NCI-H146 (cell line): ENCODE measurements around the gene CA6.
"Not testable (repeated sequence)": the region's sequence is repeated elsewhere in the genome, so short reads cannot be mapped to it uniquely, and the experiment has no call there.

ENCODE experiments used
- DNase-seq: peaks from one replicate; lab custom pipeline; 2025; lab: John Stamatoyannopoulos, UW

The CA6 gene

DNA sequence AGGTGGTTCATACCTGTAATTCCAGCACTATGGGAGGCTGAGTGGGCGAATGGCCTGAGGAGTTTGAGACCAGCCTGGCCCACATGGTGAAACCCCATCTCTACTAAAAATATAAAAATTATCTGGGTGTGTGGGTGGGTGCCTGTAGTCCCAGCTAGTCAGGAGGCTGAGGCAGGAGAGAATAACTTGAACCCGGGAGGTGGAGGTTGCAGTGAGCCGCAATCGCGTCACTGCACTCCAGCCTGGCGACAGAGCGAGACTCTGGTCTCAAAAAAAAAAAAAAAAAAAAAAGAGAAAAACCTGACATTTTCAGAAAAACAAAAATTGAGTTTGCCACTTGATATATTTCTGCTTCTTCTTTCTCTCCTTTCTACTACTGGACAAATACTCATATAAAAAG lies 24.3 kb downstream of the CA6 start:
- no peak for DNase-seq

DNA sequence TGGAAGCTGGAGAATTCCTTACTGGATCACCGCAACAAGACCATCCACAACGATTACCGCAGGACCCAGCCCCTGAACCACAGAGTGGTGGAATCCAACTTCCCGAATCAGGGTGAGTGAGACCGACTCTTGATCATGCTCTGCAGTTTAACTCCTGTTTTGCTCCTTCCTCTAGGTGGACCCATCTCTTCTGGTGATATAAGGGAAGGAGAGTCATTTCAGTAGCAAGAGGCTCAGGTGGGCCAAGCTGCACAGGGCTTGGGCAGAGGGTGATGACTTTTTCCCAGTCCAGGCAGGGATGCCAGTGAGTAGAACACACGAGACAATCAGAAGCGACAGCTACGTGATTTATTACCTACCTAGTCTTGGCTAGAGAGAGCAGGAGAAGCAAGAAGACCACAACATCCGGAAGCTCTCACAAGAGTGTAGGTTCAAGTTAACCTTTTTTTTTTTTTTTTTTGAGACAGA lies 25.2 kb downstream of the CA6 start:
- no peak for DNase-seq

DNA sequence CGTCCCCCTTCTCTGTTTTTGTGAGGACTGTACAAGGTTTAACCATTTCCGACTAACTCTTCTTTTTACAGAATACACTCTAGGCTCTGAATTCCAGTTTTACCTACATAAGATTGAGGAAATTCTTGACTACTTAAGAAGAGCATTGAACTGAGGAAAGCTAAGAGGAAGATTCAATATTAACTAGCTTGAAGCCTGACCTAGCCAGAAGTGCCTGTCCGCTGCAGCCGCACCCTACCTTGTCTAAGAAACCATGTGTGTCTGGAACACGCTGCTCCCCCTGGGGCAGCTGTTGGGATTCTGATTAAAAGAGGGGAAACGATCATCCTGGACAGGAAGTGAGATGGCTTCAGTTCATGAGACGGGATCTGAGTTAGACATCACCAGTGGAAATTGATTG lies 28.9 kb downstream of the CA6 start:
- no peak for DNase-seq

DNA sequence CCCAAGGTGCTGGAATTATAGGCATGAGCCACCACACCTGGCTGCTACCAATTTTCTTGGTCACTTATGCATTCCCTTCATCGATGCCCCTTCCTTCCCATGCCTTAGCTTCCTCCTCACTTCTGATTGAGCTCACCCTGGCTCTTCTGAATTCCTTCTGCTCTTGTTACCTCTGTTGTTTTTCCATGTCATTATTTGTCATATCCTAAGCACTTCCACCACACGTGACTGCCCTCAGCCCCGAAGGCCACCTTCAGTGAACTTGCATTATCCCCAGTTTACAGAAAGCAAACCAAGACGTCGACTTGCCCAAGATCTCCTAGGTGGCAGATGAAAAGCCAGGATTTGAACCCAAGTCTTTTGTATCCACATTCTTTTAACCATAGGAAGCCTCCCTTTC lies 30.7 kb downstream of the CA6 start:
- DNase-seq: no peak

DNA sequence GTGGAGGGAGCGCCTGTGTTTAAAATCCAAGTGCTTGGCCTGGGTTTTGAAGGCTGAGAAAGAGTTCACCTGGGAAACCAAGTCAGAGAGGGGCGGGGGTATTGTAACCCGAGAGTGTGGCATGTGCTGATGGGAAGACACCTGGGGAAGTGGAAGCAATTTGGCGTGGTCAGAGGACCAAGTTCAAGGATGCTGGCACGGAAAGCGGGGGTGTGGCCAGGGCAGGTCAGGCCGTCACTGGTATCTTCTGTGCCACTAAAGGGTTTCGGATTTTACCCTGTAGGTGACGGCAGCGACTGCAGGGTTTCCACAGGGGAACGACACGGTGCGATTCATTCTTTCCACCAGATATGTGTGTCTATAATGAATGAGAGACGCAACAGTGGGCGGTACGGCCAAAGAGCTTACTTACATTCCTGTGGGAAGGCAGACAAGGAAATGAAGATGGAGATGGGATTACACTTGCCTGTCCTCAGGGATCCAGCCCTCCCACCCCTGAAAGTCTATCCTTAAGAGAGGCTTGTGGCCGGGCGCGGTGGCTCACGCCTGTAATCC lies 31.3 kb downstream of the CA6 start:
- no peak for DNase-seq

DNA sequence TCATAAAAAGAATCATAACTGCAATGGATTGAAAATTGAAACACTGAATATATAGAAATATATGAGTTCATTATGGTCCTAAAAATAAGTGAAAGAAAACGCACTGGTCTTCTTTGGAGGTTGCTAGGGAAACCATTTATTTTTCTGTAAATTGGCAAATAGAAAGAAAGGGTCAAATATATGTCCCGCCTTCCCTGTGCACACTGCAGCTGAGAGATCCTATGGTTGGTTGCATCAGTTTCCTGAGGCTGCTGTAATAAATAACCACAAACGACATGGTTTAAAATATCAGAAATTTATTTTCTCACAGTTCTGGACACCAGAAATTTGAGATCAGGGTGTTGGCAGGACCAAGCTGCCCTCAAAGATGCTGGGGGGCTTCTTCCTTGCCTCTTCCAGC lies 35.0 kb downstream of the CA6 start:
- DNase-seq: no peak

DNA sequence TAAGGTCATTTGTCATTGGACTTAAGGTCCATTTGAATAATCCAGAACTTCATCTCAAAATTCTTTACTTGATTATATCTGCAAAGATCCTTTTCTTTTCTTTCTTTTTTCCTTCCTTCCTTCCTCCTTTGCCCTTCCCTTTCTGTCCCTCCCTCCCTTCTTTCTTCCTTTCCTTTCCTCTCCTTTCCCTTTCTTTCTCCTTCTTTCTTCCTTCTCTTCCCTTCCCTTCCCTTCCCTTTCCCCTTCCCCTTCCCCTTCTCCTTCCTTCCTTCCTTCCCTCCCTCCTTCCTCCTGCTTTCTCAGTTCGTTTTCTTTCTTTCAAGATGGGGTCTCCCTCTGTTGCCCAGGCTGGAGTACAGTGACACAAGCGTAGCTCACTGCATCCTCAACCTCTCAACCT lies 35.5 kb downstream of the CA6 start:
- no peak for DNase-seq

DNA sequence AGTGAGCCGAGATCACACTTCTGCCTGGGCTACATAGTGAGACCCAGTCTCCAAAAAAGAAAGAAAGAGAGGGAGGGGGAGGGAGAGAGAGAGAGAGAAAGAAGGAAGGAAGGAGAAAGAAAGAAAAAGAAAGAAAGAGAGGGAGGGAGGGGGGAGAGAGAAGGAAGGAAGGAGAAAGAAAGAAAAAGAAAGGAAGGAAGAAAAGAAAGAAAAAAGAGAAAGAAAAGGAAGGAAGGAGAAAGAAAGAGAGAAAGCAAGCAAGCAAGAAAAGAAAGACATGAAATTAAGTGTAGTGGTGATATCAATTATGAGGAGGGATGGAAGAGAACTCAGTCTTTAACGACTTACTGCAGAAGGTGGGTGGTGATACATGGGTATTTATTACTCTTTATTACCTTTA lies 38.5 kb downstream of the CA6 start:
- no peak for DNase-seq

DNA sequence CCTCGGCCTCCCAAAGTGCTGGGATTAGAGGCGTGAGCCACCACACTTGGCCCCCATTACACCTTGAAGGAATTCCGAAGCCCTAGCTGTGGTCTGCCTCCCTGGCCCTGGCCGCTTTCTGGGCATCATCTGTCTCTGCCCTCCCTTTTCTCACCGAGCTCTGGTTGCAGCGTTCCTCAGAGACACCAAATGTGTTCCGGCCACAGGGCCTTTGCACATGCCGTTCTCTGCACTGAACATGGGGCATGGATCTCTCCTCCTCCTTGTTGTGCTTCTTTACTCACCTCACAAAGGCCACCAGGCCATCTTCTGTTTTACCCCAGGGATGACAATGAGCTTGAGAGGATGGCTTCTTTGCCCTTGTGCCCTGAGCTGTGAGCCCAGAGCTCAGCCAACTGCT lies 39.3 kb downstream of the CA6 start:
- no peak for DNase-seq

DNA sequence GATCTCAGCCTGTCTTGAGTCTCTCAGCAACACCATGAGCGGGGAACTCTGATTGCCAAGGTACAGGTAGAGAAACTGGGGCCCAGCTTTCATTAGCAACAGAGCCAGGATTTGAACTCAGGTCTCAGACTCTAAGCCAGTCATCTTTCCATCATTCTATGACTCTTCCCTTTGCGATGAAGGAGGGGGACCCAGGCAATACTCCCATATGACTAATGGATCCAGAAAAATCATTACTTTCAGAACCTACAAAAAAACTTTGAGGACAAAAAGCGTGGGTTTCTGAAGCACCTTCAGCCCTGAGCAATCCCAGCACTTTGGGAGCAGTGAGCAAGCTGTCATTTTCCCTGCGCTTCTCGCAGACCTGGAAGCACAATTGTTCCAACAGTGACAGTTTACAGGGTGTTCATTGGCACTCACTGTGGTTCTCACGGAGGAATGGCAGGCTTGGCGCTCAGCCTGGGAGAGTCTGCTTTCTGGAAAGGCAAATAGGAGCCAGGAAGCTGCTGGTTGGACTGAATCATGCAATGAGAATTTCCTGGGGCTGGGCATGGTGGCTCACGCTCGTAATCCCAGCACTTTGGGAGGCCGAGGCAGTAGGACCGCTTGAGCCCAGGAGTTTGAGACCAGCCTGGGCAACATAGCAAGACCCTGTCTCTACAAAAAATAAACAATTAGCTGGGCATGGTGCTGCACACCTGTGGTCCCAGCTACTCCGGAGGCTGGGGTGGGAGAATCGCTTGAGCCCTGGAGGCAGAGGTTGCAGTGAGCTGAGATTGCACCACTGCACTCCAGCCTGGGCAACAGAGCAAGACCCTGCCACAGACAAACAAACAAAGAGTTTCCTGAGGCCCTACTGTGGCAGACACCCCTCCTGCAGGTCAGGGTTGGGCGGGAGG lies 40.5 kb downstream of the CA6 start:
- no peak for DNase-seq

DNA sequence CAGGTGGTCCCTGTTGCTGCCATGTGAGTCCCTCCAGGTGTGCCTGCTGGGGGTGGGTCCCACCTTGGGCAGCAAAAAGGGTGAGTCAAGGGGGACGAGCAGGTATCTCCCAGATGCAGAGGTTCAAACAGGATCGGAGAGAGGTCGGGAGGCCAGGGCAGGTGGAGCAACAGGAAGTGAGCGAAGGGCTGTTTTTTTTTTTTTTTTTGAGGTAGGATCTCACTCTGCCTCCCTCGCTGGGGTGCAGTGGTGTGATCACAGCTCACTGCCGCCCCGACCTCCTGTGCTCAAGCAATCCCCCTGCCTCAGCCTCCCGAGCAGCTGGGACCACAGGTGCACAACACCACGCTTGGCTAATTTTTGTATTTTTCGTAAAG lies 41.1 kb downstream of the CA6 start:
- DNase-seq: no peak

DNA sequence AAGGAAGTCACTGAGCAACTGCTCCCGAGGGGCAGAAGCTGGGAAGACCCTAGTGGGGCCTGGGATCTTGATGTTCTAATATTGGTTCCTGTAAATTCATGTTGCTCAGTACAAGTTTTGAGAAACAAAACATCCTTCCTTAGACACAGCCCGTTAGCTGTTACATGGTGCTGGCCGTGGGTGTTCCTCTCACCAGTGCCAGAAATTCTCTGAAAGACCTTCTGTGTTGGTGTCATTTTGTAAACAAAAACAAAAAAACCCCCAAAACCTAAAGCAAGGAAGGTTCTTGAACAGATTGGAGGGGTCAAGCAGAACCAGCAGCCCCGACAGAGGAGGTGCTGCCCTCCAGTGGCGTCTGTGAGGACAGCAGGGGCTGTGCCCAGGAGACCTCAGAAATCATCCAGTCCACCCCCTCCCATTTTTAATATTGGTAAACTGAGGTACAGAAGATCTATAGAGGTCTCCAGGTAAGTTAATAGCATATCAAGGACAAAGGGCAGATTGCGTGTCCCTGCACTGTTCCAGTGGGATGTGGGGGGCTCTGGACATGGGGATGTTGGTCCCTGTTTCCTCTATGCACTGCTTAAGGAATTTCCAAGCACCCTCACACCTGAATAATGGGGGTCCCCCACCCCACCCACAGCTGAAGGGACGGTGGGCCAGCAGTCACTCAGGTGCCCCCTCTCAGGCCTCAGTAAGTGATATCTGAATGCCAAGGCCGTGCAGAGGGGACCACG lies 42.4 kb downstream of the CA6 start:
- DNase-seq: no peak

DNA sequence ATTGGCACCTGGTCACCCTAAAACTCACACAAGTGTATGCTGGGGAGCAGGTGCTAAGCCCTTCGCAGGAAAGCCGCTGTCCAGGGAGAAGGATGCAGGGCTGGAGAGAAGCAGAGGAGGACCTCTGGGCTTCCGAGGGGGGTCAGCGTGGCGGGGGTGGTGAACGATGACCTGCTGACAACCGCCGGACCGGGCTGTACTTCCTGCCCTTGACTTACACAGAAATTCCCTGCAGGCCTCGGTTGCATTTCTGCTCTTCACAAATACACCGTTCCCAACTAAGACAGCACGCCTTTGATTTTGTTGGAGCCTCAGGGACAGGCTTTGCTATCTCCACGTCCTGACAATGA lies 42.9 kb downstream of the CA6 start:
- no peak for DNase-seq

DNA sequence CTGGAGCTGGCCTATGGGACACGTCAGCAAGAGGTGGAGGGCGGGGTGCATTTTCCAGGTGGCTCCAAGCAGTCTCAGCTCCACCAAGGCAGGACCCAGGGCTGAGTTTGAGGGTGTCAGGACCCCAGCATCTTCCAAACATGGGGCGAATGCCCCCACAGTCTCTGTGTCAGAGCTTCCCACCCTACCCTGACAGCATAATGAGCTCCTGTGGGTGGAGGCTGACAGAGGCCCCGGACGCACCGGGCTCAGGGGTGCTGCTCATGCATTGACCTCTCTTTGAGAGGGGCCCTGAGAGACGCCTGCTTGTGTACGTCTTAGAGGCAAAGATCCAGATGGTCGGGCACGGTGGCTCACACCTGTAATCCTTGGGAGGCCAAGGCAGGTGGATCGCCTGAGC lies 43.4 kb downstream of the CA6 start:
- DNase-seq: no peak

DNA sequence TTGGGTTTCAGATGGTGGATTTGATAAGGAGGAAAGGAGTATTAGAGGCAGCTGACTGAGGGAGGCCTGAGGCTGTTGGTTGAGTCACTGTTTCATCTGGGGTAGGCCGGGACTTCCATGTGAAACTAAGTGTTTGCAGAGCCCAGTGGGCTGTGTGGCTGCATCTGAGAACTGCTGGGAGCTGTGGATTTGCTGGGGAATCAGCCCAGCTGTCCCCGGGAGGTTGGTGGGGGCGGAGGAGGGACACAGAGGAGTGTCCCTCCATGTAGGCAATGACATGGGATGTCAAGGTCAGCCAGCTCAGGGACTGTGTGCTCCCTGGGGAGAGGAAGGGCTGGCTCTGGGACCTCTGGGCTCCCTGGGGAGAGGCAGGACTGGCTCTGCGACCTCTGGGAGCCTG lies 44.2 kb downstream of the CA6 start:
- DNase-seq: no peak

DNA sequence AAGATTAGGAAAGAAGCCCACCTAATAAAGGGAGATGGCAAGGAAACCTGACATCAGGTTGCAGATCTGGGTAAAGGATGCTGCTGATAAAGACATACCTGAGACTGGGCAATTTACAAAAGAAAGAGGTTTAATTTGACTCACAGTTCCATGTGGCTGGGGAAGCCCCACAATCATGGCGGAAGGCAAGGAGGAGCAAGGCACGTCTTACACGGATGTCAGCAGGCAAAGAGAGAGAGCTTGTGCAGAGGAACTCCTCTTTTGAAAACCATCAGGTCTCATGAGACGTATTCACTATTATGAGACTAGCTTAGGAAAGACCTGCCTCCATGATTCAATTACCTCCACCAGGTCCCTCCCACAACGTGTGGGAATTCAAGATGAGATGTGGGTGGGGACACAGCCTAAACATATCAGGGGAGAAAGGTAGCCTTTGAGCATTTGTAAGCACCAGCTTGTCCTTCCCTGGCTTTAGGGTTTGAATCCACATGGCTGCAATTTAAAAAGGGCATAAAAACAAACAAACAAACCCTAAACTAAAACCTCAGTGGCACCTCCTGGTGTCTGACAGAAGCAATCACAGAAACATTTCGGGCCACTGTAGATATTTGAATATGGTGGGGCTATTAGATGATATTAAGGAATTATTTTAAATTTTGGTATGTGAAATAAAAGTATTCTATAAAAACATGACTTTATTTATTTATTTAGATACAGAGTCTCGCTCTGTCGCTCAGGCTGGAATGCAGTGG lies 47.4 kb downstream of the CA6 start:
- DNase-seq: no peak

DNA sequence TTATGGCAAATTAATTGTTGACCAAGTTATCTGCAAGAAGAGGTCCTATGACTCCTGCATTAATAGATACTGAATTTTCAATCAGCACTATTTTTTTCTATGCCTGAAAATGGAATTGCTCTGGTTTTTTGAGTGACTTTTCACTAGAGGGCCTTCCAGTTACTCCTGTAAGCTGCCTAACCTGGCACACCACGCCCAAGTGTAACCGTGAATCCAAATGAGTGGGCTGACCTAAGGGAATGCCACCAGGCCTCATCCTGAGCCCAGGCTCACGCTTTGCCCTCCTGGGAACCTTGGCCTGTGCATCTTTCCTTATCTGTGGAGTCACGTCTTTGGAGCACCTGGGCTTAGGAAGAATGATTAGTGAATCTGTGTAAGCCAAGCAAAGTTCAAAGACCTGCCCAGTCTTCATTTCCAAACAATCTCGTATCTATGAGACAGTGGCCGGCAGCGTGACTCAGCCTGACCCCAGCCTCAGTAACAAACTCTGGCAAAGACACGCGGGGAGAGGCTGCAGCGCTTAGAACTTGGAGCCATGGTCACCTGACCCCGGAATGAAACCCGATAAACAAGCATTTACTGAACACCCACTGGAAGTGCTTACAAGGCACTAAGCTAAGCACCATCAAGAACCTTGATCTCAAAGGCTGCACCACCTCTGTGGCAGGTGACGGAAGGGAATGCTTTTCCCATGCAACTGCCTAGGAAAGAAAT lies 48.5 kb downstream of the CA6 start:
- not testable (repeated sequence) for DNase-seq

DNA sequence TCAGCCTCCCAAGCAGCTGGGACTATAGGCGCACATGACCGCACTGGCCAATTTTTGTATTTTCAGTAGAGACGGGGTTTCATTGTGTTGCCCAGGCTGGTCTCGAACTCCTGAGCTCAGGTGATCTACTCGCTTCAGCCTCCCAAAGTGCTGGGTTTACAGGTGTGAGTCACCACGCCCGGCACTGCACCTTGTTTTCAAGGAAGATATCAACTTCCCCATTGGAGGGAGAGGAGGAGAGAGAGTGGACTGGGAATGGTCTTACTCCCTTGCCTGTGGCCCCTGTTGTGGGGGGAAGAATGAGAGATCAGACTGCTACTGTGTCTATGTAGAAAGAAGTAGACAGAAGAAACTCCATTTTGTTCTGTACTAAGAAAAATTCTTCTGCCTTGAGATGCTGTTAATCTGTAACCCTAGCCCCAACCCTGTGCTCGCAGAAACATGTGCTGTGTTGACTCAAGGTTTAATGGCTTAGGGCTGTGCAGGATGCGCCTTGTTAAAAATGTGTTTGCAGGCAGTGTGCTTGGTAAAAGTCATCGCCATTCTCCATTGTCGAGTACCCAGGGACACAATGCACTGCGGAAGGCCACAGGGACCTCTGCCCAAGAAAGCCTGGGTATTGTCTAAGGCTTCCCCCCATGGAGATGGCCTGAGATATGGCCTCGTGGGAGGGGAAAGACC lies 56.0 kb downstream of the CA6 start:
- not testable (repeated sequence) for DNase-seq

DNA sequence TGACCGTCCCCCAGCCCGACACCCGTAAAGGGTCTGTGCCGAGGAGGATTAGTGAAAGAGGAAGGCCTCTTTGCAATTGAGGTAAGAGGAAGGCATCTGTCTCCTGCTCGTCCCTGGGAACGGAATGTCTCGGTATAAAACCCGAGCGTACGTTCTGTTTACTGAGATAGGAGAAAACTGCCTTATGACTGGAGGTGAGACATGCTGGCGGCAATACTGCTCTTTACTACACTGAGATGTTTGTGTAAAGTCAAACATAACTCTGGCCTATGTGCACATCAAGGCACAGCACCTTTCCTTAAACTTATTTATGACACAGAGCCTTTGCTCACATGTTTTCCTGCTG lies 56.5 kb downstream of the CA6 start:
- not testable (repeated sequence) for DNase-seq

DNA sequence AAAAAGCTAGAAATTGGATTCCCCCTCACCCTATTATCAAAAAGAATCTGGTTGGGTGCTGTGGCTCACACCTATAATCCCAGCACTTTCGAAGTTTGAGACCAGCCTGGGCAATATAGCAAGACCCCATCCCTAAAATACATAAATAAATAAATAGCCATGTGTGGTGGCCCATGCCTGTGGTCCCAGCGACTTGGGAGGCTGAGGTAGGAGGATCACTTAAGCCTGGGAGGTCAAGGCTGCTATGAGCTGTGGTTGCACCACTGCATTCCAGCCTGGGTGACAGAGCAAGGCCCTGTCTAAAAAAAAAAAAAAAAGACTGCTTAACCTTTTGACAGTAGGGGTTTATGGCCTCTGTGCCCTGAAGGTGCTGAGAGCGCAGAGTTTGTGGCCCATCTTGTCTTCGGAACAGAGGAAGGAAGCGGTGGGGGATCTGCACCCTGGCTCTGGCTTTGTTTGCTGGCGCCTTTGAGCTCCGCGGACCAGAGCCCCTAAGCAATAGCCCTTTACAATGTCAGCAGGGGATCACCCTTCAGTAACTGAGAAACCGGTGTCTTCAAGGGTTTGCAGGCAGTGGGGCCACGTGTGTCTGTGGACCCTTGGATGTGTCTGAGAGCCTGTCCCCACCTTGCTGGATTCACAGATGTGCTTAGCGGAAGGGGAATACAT lies 58.5 kb downstream of the CA6 start:
- DNase-seq: no peak
